ENCODE data around the gene LEFTY2. TPM values are rescaled to one million over a fixed set of nuclear protein-coding genes. Genes with fewer than 3 reads are reported as not detected.
A peak's percentile ranks its signal among the peaks of the same experiment; 100 is the strongest.
"Not testable (repeated sequence)": the region's sequence is repeated elsewhere in the genome, so short reads cannot be mapped to it uniquely, and the experiment has no call there.

The LEFTY2 gene
- total and polyA plus RNA-seq, 4 experiments from 2014 or later, result not detected

DNA sequence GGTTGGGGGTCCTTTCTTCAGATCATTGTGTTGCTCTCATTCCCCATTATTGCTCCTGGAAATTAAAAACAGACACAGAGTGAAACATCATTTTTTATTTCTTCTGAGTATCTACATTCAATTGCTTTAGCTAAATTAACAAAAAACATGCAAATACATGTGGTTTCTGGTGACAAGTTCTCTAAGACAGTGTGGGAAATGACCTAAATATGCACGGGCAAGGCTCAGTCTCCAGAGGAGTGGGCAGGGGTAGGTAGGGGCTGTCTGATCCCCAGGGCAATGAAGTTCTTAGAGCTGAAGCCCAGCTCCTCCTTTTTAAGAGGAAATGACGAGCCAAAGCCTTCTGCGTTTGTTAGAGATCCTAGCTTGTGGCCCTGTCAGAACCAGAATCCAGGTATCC lies 4.5 kb downstream of the LEFTY2 start:
- no peak overlapping the region for H3K4me3 Mint-ChIP-seq
- H3K27me3 ChIP-seq (ENCODE audit: insufficient read depth, low read length), result no peaks in the 10 kb centered on the region
- H3K9me3 Mint-ChIP-seq, result no peaks in the 10 kb centered on the region
- ChIA-PET CTCF (ENCODE audit: partially characterized antibody) (no interaction called here), POLR2A (ENCODE audit: partially characterized antibody) (interaction anchor here (0.6 kb wide), 1 partner anchor 95 kb away, joined by 3 read pairs; no protein-coding TSS in a partner anchor)
- no peak overlapping the region for H3K4me3 ChIP-seq (ENCODE audit: low read length in 2 of 2)
- H3K36me3 Mint-ChIP-seq, result no peaks in the 10 kb centered on the region
- H3K4me1 ChIP-seq (ENCODE audit: insufficient read depth, low read length), result no peaks in the 10 kb centered on the region
- H3K27me3 Mint-ChIP-seq, result peaks cover 0 to 3% of the 10 kb centered on the region in 2 donors
- intact Hi-C loops (cut with micrococcal nuclease), result no loop called here
- H3K4me1 Mint-ChIP-seq, result peaks cover 0 to 2% (median 0%) of the 10 kb centered on the region in 4 donors
- H3K36me3 ChIP-seq (ENCODE audit: insufficient read depth, low read length), result no peaks in the 10 kb centered on the region
- no peak overlapping the region for H3K27ac Mint-ChIP-seq
- H3K9me3 ChIP-seq (ENCODE audit: control insufficient read depth in 1 of 2, low read length in 2 of 2), result no peaks in the 10 kb centered on the region
- no peak for DNase-seq
- no peak overlapping the region for H3K27ac ChIP-seq (ENCODE audit: low read depth, low read length)

DNA sequence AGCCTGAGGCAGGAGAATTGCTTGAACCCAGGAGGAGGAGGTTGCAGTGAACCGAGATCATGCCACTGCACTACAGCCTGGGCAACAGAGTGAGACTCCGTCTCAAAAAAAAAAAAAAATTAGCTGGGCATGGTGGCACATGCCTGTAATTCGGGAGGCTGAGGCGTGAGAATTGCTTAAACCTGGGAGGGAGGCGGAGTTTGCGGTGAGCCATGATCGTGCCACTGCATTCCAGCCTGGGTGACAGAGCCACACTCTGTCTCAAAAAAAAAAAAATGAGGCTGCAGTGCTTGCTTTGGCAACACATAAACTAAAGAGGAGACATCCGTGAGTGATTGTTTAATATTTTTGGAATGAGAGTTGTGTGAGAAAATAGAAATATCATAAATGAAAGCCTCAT lies 4.9 kb downstream of the LEFTY2 start:
- H3K4me1 Mint-ChIP-seq; H3K27ac ChIP-seq (ENCODE audit: low read depth, low read length); H3K4me1 ChIP-seq (ENCODE audit: insufficient read depth, low read length); H3K36me3 Mint-ChIP-seq; DNase-seq; H3K36me3 ChIP-seq (ENCODE audit: insufficient read depth, low read length); H3K27me3 Mint-ChIP-seq; H3K4me3 Mint-ChIP-seq; H3K27ac Mint-ChIP-seq; intact Hi-C loops (cut with micrococcal nuclease); H3K9me3 ChIP-seq (ENCODE audit: control insufficient read depth in 1 of 2, low read length in 2 of 2); H3K27me3 ChIP-seq (ENCODE audit: insufficient read depth, low read length); H3K9me3 Mint-ChIP-seq; H3K4me3 ChIP-seq (ENCODE audit: low read length in 2 of 2); CTCF ChIA-PET (ENCODE audit: partially characterized antibody): not testable (repeated sequence)
- POLR2A ChIA-PET (ENCODE audit: partially characterized antibody), result interaction anchor here (0.6 kb wide), 1 partner anchor 94 kb away, joined by 3 read pairs; no protein-coding TSS in a partner anchor

DNA sequence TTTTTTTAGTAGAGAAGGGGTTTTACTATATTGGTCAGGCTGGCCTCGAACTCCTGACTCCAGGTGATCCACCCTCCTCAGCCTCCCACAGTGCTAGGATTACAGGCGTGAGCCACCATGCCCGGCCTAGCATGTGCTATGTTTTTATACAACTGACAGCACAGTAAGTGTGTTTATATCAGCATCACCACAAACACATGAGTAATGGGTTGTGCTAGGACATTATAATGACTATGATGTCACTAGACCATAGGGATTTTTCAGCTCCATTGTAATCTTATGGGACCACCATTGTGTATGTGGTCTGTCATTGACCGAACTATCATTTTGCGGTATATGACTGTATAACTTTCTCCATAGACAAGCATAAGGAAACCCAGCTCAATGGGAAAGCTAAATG lies 6.3 kb downstream of the LEFTY2 start:
- Mint-ChIP-seq H3K4me3 (no peak overlapping the region), H3K4me1 (peaks cover 0 to 2% (median 0%) of the 10 kb centered on the region in 4 donors), H3K36me3 (no peaks in the 10 kb centered on the region), H3K27ac (no peak overlapping the region), H3K27me3 (no peaks in the 10 kb centered on the region), H3K9me3 (no peaks in the 10 kb centered on the region)
- Histone ChIP-seq H3K4me1 (ENCODE audit: insufficient read depth, low read length) (no peaks in the 10 kb centered on the region), H3K9me3 (ENCODE audit: control insufficient read depth in 1 of 2, low read length in 2 of 2) (no peaks in the 10 kb centered on the region), H3K36me3 (ENCODE audit: insufficient read depth, low read length) (no peaks in the 10 kb centered on the region), H3K27me3 (ENCODE audit: insufficient read depth, low read length) (no peaks in the 10 kb centered on the region), H3K4me3 (ENCODE audit: low read length in 2 of 2) (no peak overlapping the region), H3K27ac (ENCODE audit: low read depth, low read length) (no peak overlapping the region)
- intact Hi-C loops (cut with micrococcal nuclease), result no loop called here
- ChIA-PET CTCF (ENCODE audit: partially characterized antibody) (interaction anchor here (0.6 to 1.4 kb wide), 3 partner anchors 8 to 615 kb away, joined by 3 read pairs; no protein-coding TSS in a partner anchor), POLR2A (ENCODE audit: partially characterized antibody) (no interaction called here)
- DNase-seq, result no peak

DNA sequence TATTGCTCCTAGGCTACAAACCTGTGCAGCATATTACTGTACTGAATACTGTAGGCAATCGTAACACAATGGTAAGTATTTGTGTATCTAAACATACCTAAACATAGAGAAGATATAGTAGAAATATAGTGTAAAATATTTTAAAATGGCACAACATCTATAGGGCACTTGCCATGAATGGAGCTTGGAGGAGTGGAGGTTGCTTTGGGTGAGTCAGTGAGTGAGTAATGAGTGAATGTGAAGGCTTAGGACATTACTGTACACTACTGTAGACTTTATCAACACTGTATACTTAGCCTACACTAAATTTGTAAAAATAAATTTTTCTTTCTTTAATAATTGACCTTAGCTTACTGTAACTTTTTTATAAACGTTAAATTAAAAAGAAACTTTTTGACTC lies 7.9 kb downstream of the LEFTY2 start:
- ChIA-PET CTCF (ENCODE audit: partially characterized antibody) (interaction anchor here (0.7 to 1.5 kb wide), 2 partner anchors 9 to 221 kb away, joined by 3 to 6 read pairs; partner anchors contain the start of gene PYCR2), POLR2A (ENCODE audit: partially characterized antibody) (interaction anchor here (0.6 kb wide), 1 partner anchor 379 kb away, joined by 3 read pairs; no protein-coding TSS in a partner anchor)
- DNase-seq, result no peak
- no peaks in the 10 kb centered on the region for H3K27me3 ChIP-seq (ENCODE audit: insufficient read depth, low read length)
- Mint-ChIP-seq H3K9me3 (no peaks in the 10 kb centered on the region), H3K36me3 (no peaks in the 10 kb centered on the region), H3K4me1 (peaks cover 0 to 9% (median 2%) of the 10 kb centered on the region in 4 donors), H3K27me3 (no peaks in the 10 kb centered on the region), H3K4me3 (no peak overlapping the region), H3K27ac (no peak overlapping the region)
- no peaks in the 10 kb centered on the region for H3K36me3 ChIP-seq (ENCODE audit: insufficient read depth, low read length)
- intact Hi-C loops (cut with micrococcal nuclease), result no loop called here
- no peak overlapping the region for H3K27ac ChIP-seq (ENCODE audit: low read depth, low read length)
- H3K9me3 ChIP-seq (ENCODE audit: control insufficient read depth in 1 of 2, low read length in 2 of 2), result no peaks in the 10 kb centered on the region
- H3K4me3 ChIP-seq (ENCODE audit: low read length in 2 of 2), result no peak overlapping the region
- peaks cover 11% of the 10 kb centered on the region for H3K4me1 ChIP-seq (ENCODE audit: insufficient read depth, low read length)

DNA sequence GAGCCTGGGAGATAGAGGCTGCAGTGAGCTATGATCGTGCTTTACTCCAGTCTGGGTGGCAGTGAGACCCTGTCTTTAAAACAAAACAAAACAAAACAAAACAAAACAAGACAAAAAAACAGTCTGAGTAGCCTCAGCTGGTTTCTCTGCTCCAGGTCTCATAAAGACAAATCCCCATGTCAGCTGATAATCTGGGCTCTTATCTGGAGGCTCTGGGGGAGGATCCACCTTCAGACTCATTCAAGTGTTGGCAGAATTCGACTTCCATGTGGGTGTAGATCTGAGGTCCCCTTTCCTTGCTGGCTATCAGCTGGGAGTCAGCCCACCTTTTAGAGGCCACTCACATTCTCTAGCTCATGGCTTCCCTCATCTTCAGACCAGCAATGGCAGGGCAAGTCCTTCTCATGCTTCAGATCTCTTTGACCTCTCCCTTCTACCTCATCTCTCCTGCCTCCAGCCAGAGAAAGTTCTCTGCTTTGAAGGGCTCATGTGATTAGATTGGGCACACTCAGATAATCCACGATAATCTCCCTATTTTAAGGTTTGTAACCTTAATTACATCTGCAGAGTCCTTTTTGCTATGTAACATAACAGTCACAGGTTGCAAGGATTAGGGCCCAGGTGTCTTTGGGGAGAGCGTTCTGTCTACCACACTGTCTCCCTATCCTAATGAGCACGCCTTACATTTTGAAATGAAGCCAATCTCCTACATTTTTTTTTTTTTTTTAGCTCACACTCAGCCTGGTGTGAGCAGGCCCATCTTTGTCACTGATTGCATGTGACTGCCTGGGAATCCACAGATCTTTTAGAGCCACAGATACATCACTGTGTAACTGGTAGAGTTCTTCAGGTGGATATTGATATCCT lies 9.5 kb downstream of the LEFTY2 start:
- Histone ChIP-seq H3K27me3 (ENCODE audit: insufficient read depth, low read length) (no peaks in the 10 kb centered on the region), H3K4me3 (ENCODE audit: low read length in 2 of 2) (no peak overlapping the region), H3K36me3 (ENCODE audit: insufficient read depth, low read length) (no peaks in the 10 kb centered on the region), H3K27ac (ENCODE audit: low read depth, low read length) (no peak overlapping the region), H3K9me3 (ENCODE audit: control insufficient read depth in 1 of 2, low read length in 2 of 2) (no peaks in the 10 kb centered on the region), H3K4me1 (ENCODE audit: insufficient read depth, low read length) (peaks cover 18% of the 10 kb centered on the region)
- intact Hi-C loops (cut with micrococcal nuclease), result no loop called here
- H3K27me3 Mint-ChIP-seq, result no peaks in the 10 kb centered on the region
- H3K36me3 Mint-ChIP-seq, result no peaks in the 10 kb centered on the region
- ChIA-PET POLR2A (ENCODE audit: partially characterized antibody) (interaction anchor here (1.0 kb wide), 1 partner anchor 7 kb away, joined by 4 read pairs; the partner anchor contains the start of gene PYCR2), CTCF (ENCODE audit: partially characterized antibody) (interaction anchor here (0.7 kb wide), 1 partner anchor 45 kb away, joined by 3 read pairs; no protein-coding TSS in a partner anchor)
- H3K4me3 Mint-ChIP-seq, result no peak overlapping the region
- H3K9me3 Mint-ChIP-seq, result no peaks in the 10 kb centered on the region
- H3K27ac Mint-ChIP-seq, result peak overlapping the region in 2 of 7 donors; percentile 10 to 62
- no peak for DNase-seq
- peaks cover 0 to 9% (median 4%) of the 10 kb centered on the region in 4 donors for H3K4me1 Mint-ChIP-seq

DNA sequence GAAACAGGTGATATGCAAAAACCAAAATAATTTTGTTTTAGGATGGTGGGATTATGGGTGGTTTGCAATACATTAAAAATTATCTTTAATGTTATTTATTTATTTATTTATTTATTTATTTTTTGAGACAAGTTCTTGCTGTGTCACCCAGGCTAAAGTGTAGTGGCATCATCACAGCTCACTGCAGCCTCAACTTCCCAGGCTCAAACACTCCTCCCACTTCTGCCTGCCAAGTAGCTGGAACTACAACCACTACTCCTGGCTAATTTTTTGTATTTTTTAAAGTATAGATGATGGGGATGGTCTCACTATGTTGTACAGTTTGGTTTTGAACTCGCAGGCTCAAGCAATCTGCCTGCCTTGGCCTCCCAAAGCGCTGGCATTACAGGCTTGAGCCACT lies 10.5 kb downstream of the LEFTY2 start:
- Mint-ChIP-seq H3K4me1 (peaks cover 0 to 9% (median 4%) of the 10 kb centered on the region in 4 donors), H3K27me3 (no peaks in the 10 kb centered on the region), H3K9me3 (no peaks in the 10 kb centered on the region), H3K36me3 (no peaks in the 10 kb centered on the region), H3K27ac (peak overlapping the region in 1 of 7 donors; percentile 62), H3K4me3 (no peak overlapping the region)
- ChIA-PET POLR2A (ENCODE audit: partially characterized antibody) (no interaction called here), CTCF (ENCODE audit: partially characterized antibody) (interaction anchor here (0.7 kb wide), 1 partner anchor 46 kb away, joined by 3 read pairs; no protein-coding TSS in a partner anchor)
- Histone ChIP-seq H3K27ac (ENCODE audit: low read depth, low read length) (no peak overlapping the region), H3K4me1 (ENCODE audit: insufficient read depth, low read length) (peaks cover 22% of the 10 kb centered on the region), H3K9me3 (ENCODE audit: control insufficient read depth in 1 of 2, low read length in 2 of 2) (no peaks in the 10 kb centered on the region), H3K27me3 (ENCODE audit: insufficient read depth, low read length) (no peaks in the 10 kb centered on the region), H3K4me3 (ENCODE audit: low read length in 2 of 2) (no peak overlapping the region), H3K36me3 (ENCODE audit: insufficient read depth, low read length) (no peaks in the 10 kb centered on the region)
- no peak for DNase-seq
- intact Hi-C loops (cut with micrococcal nuclease), result no loop called here

DNA sequence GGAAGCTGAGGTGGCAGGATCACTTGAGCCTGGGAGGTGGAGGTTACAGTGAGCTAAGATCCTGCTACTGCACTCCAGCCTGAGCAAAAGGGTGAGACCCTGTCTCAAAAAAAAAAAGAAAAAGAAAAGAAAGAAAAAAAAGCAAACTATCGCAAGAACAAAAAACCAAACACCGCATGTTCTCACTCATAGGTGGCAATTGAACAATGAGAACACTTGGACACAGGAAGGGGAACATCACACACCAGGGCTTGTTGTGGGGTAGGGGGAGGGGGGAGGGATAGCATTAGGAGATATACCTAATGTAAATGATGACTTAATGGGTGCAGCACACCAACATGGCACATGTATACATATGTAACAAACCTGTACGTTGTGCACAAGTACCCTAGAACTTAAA lies 11.6 kb downstream of the LEFTY2 start:
- H3K27me3 ChIP-seq (ENCODE audit: insufficient read depth, low read length); H3K4me3 ChIP-seq (ENCODE audit: low read length in 2 of 2); DNase-seq; H3K36me3 ChIP-seq (ENCODE audit: insufficient read depth, low read length); intact Hi-C loops (cut with micrococcal nuclease); H3K9me3 Mint-ChIP-seq; H3K27ac ChIP-seq (ENCODE audit: low read depth, low read length); H3K27me3 Mint-ChIP-seq; H3K9me3 ChIP-seq (ENCODE audit: control insufficient read depth in 1 of 2, low read length in 2 of 2); H3K36me3 Mint-ChIP-seq: not testable (repeated sequence)
- Mint-ChIP-seq H3K4me3 (peak overlapping the region in 2 of 8 donors; percentile 6 to 43), H3K4me1 (peaks cover 0 to 11% (median 6%) of the 10 kb centered on the region in 4 donors), H3K27ac (peak overlapping the region in 6 of 7 donors; percentile 50 to 89 (median 74))
- ChIA-PET CTCF (ENCODE audit: partially characterized antibody) (interaction anchor here (0.8 to 0.9 kb wide), 2 partner anchors 13 to 31 kb away, joined by 3 read pairs; no protein-coding TSS in a partner anchor), POLR2A (ENCODE audit: partially characterized antibody) (interaction anchor here (1.2 to 1.5 kb wide), 3 partner anchors 46 to 462 kb away, joined by 3 to 6 read pairs (median 3); no protein-coding TSS in a partner anchor)
- peaks cover 28% of the 10 kb centered on the region for H3K4me1 ChIP-seq (ENCODE audit: insufficient read depth, low read length)

Data from CD4-positive, alpha-beta memory T cell (primary cell).